SK-N-SH treated with all-trans-retinoic acid at 6 μM for 48 hours (cell line): ENCODE measurements around the gene LIFR.

ENCODE experiments used
- ATAC-seq: fragments of 200-7000 bp; cut with Tn5 transposase; 3 replicates; pipeline ENCODE4 v1.9.1; 2020; ENCODE audit warnings: mild to moderate bottlenecking, moderate library complexity
- BACH2 ChIP-seq: fragments of 250-450 bp; sonication (Bioruptor Pico); IDR thresholded peaks from 2 replicates; pipeline ENCODE4 v1.9.0; 2021; ENCODE audit warnings: mild to moderate bottlenecking, borderline replicate concordance
- CSDC2 ChIP-seq: fragments of 250-450 bp; sonication (Bioruptor Pico); IDR thresholded peaks from 2 replicates; pipeline ENCODE4 v1.5.0; 2020; ENCODE audit warnings: mild to moderate bottlenecking, moderate library complexity
- CSRNP3 ChIP-seq: fragments of 250-450 bp; sonication (Bioruptor Pico); IDR thresholded peaks from 2 replicates; pipeline ENCODE4 v1.5.1; 2021; ENCODE audit warnings: mild to moderate bottlenecking, moderate library complexity
- ESRRG ChIP-seq: fragments of 250-450 bp; sonication (Bioruptor Pico); IDR thresholded peaks from 2 replicates; pipeline ENCODE4 v1.6.1; 2021; ENCODE audit warnings: mild to moderate bottlenecking
- GLIS3 ChIP-seq: fragments of 250-450 bp; sonication (Bioruptor Pico); IDR thresholded peaks from 2 replicates; pipeline ENCODE4 v1.5.0; 2020; ENCODE audit warnings: mild to moderate bottlenecking, moderate library complexity
- ISL1 ChIP-seq: fragments of 250-450 bp; sonication (Bioruptor Pico); IDR thresholded peaks from 2 replicates; pipeline ENCODE4 v2.1.2; 2022; ENCODE audit warnings: mild to moderate bottlenecking, moderate library complexity
- POU6F1 ChIP-seq: fragments of 250-450 bp; sonication (Bioruptor Pico); IDR thresholded peaks from 2 replicates; pipeline ENCODE4 v1.8.0; 2021; ENCODE audit warnings: low read depth, mild to moderate bottlenecking, moderate library complexity, borderline replicate concordance
- PPARA ChIP-seq: fragments of 250-450 bp; sonication (Bioruptor Pico); IDR thresholded peaks from 2 replicates; pipeline ENCODE4 v1.5.0; 2020; ENCODE audit warnings: mild to moderate bottlenecking, borderline replicate concordance
- RARB ChIP-seq: fragments of 250-450 bp; sonication (Bioruptor Pico); IDR thresholded peaks from 2 replicates; pipeline ENCODE4 v1.8.0; 2021; ENCODE audit warnings: mild to moderate bottlenecking, moderate library complexity
- SNAI2 ChIP-seq: fragments of 250-450 bp; sonication (Bioruptor Pico); IDR thresholded peaks from 2 replicates; pipeline ENCODE4 v1.5.0; 2020; ENCODE audit warnings: mild to moderate bottlenecking, moderate library complexity
- TCF4 ChIP-seq: fragments of 250-450 bp; sonication (Bioruptor Pico); IDR thresholded peaks from 2 replicates; pipeline ENCODE4 v1.8.0; 2021; ENCODE audit warnings: mild to moderate bottlenecking, moderate library complexity, borderline replicate concordance
- TOX ChIP-seq: fragments of 250-450 bp; sonication (Bioruptor Pico); IDR thresholded peaks from 2 replicates; pipeline ENCODE4 v1.8.0; 2021; ENCODE audit warnings: mild to moderate bottlenecking, moderate library complexity, borderline replicate concordance
- TSHZ2 ChIP-seq: fragments of 250-450 bp; sonication (Bioruptor Pico); IDR thresholded peaks from 2 replicates; pipeline ENCODE4 v1.5.0; 2020; ENCODE audit warnings: mild to moderate bottlenecking, moderate library complexity
- ZC3H10 ChIP-seq: fragments of 250-450 bp; sonication (Bioruptor Pico); IDR thresholded peaks from 2 replicates; pipeline ENCODE4 v1.5.1; 2021; ENCODE audit warnings: mild to moderate bottlenecking, moderate library complexity
- ZFP3 ChIP-seq: fragments of 250-450 bp; sonication (Bioruptor Pico); IDR thresholded peaks from 2 replicates; pipeline ENCODE4 v1.5.0; 2020; ENCODE audit warnings: mild to moderate bottlenecking, moderate library complexity
- ZFP30 ChIP-seq: fragments of 450-650 bp; formaldehyde crosslinking; IDR thresholded peaks from 2 replicates; pipeline ENCODE4 v1.5.0; 2022; ENCODE audit warnings: mild to moderate bottlenecking, moderate library complexity
- ZNF70 ChIP-seq: fragments of 450-650 bp; formaldehyde crosslinking; IDR thresholded peaks from 2 replicates; pipeline ENCODE4 v1.5.0; 2020; ENCODE audit warnings: mild to moderate bottlenecking, moderate library complexity
- ZNF8 ChIP-seq: fragments of 450-650 bp; formaldehyde crosslinking; IDR thresholded peaks from 2 replicates; pipeline ENCODE4 v1.5.0; 2020; ENCODE audit warnings: mild to moderate bottlenecking, moderate library complexity
- TF ChIP-seq, protein P1 (sequence below): fragments of 250-450 bp; sonication (Bioruptor Pico); IDR thresholded peaks from 2 replicates; pipeline ENCODE4 v1.5.1; 2020; ENCODE audit warnings: low read depth, mild to moderate bottlenecking, moderate library complexity
- TF ChIP-seq, protein P2 (sequence below): fragments of 250-450 bp; sonication (Bioruptor Pico); IDR thresholded peaks from 2 replicates; pipeline ENCODE4 v1.8.0; 2020; ENCODE audit warnings: mild to moderate bottlenecking, moderate library complexity, borderline replicate concordance

The LIFR gene

DNA sequence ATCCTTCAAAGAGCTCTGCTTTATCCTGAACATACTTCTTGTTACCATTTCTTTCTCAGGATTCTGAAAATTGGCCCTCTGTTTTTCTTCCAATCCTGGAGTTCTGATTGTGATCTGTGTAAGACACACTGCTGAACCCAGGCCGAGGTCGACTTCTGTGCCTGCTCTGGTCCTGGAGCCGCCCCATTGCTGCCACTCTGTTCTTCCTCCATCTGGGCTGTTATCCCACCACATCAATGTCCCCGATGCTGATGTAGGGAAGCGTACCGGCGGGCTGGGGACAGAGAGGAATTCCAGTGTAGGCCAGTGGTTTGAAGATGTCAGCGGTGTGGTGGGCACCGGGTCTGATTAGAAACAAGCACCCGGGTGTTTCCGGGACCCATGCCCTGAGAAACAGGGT, 102.5 kb downstream of the LIFR start:
- ATAC-seq, result no peak
- TF ChIP-seq GLIS3 (no peak), TOX (CRISPR knock-in tag) (no peak), CSRNP3 (no peak), ZFP30 (CRISPR knock-in tag) (no peak), RARB (no peak), ZFP3 (CRISPR knock-in tag) (no peak), ZC3H10 (CRISPR knock-in tag) (no peak), TCF4 (CRISPR knock-in tag) (no peak), ZNF70 (no peak), CSDC2 (CRISPR knock-in tag) (no peak), ZNF8 (no peak), ISL1 (no peak), PPARA (CRISPR knock-in tag) (no peak), POU6F1 (CRISPR knock-in tag) (no peak), BACH2 (no peak), SNAI2 (CRISPR knock-in tag) (no peak)
- TF ChIP-seq, protein P1, sequence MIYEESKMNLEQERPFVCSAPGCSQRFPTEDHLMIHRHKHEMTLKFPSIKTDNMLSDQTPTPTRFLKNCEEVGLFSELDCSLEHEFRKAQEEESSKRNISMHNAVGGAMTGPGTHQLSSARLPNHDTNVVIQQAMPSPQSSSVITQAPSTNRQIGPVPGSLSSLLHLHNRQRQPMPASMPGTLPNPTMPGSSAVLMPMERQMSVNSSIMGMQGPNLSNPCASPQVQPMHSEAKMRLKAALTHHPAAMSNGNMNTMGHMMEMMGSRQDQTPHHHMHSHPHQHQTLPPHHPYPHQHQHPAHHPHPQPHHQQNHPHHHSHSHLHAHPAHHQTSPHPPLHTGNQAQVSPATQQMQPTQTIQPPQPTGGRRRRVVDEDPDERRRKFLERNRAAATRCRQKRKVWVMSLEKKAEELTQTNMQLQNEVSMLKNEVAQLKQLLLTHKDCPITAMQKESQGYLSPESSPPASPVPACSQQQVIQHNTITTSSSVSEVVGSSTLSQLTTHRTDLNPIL (CRISPR knock-in tag), result no peak
- TF ChIP-seq, protein P2, sequence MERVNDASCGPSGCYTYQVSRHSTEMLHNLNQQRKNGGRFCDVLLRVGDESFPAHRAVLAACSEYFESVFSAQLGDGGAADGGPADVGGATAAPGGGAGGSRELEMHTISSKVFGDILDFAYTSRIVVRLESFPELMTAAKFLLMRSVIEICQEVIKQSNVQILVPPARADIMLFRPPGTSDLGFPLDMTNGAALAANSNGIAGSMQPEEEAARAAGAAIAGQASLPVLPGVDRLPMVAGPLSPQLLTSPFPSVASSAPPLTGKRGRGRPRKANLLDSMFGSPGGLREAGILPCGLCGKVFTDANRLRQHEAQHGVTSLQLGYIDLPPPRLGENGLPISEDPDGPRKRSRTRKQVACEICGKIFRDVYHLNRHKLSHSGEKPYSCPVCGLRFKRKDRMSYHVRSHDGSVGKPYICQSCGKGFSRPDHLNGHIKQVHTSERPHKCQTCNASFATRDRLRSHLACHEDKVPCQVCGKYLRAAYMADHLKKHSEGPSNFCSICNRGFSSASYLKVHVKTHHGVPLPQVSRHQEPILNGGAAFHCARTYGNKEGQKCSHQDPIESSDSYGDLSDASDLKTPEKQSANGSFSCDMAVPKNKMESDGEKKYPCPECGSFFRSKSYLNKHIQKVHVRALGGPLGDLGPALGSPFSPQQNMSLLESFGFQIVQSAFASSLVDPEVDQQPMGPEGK (CRISPR knock-in tag), result no peak

DNA sequence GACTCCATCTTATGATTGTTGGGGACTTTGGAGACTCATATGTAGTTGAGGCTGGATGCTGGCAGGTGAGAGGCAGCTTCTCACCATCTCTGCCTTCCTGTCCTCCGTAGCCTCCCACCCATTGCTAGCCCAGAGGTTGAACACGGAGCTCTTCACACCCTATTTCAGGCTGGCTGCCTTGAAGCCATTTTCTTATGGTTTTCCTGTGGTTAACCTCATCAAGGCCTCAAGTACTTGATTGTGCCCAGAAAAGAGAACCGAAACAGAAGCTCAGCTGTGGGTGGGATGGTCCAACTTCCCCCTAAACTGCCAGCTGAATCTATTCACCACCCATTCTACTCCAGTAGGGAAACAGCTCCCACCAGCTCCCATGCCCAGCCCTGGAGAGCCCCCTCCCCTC, 102.9 kb downstream of the LIFR start:
- ATAC-seq, result no peak

GRCh38 chr5:38452201-38452600, 104.2 kb downstream of the LIFR start:
- TF ChIP-seq ZNF70 (no peak), ZC3H10 (CRISPR knock-in tag) (no peak), SNAI2 (CRISPR knock-in tag) (no peak), CSRNP3 (no peak)
- no peak for ATAC-seq

More for the DNA sequence above, 102.9 kb downstream of the LIFR start:
- TF ChIP-seq ZNF70, result no peak
- TF ChIP-seq ESRRG (CRISPR knock-in tag), result no peak
- TF ChIP-seq TSHZ2 (CRISPR knock-in tag), result no peak
- no peak for TF ChIP-seq BACH2
- no peak for TF ChIP-seq RARB
- TF ChIP-seq, all 23 proteins: peak for 0
